Gastrocnemius medialis (tissue), 4 donors: ENCODE measurements around the gene PPAN. TPM values are rescaled to one million over a fixed set of nuclear protein-coding genes. Genes with fewer than 3 reads are reported as not detected.

Experiments
- ATAC-seq, 2 donors: fragments of 150-250 bp; one replicate each; pipeline ENCODE4 v1.9.1; 2016
- DNase-seq, 2 donors: peaks; one replicate each; pipeline ENCODE4 v3.0.0-alpha.2; 2019
- H3K27ac ChIP-seq, 4 donors: fragments of 200-600 bp; sonication (generic); 1 replicate in 1 of 4; 2 replicates in 3 of 4; pipeline ENCODE4 v1.5.1; 2016 to 2018; ENCODE audit warnings: mild to moderate bottlenecking in 2 of 4, moderate library complexity in 1 of 4
- H3K27me3 ChIP-seq, 3 donors: fragments of 200-600 bp; sonication (generic) in 2 of 3; 1 replicate in 1 of 3; 2 replicates in 2 of 3; pipeline versions ENCODE4 v1.5.1 to v1.6.0; 2016 to 2019; ENCODE audit warnings: mild to moderate bottlenecking in 1 of 3, moderate library complexity in 1 of 3
- H3K36me3 ChIP-seq, 2 donors: fragments of 200-600 bp; sonication (generic) in 1 of 2; one replicate each; pipeline ENCODE4 v1.5.1; 2017 to 2018
- H3K4me1 ChIP-seq, 2 donors: fragments of 200-600 bp; sonication (generic) in 1 of 2; one replicate each; pipeline ENCODE4 v1.5.1; 2016 to 2017; ENCODE audit warnings: mild to moderate bottlenecking in 2 of 2
- H3K4me3 ChIP-seq, 4 donors: fragments of 200-600 bp; sonication (generic) in 3 of 4; 1 replicate in 1 of 4; 2 replicates in 3 of 4; pipeline ENCODE4 v1.5.1; 2016 to 2019; ENCODE audit warnings: mild to moderate bottlenecking in 2 of 4
- H3K9me3 ChIP-seq, 3 donors: fragments of 200-600 bp; sonication (generic) in 2 of 3; 1 replicate in 1 of 3; 2 replicates in 2 of 3; pipeline ENCODE4 v1.5.1; 2016 to 2019
- POLR2A ChIP-seq, 2 donors: fragments of 450-650 bp; IDR thresholded peaks; one replicate each; pipeline ENCODE4 v1.6.1; 2017; ENCODE audit warnings: antibody characterized with exemption in 2 of 2, mild to moderate bottlenecking in 2 of 2, moderate library complexity in 2 of 2
- in situ Hi-C, 4 donors: fragments of 200-750 bp; cut with MboI; loops; one replicate each; pipeline versions ENCODE4 v1.15.0 to v1.8.0; 2017; ENCODE audit warnings: low sequenced_read_pairs in 4 of 4
- intact Hi-C: fragments of 100-400 bp; cut with DNase I; formaldehyde crosslinking; loops from one replicate; pipeline ENCODE4 v1.15.1; 2023; ENCODE audit warnings: low total_unique reads
- total RNA-seq, 4 donors: library from RNA; depleted of rRNA; stranded (reverse); fragments of >200 nt; gene quantifications; one replicate each; pipeline versions ENCODE4 v1.1.0 to v1.2.3, GENCODE V29; 2016
- TF ChIP-seq, protein P1 (sequence below), 5 experiments: fragments of 450-650 bp in 3 of 5; fragments of 200-600 bp in 2 of 5; sonication (generic) in 2 of 5; IDR thresholded peaks in 4 of 5; conservative IDR thresholded peaks in 1 of 5; 1 replicate in 4 of 5; 2 replicates in 1 of 5; pipeline ENCODE4 v1.5.1; 2016 to 2019; ENCODE audit warnings: antibody characterized with exemption in 5 of 5, mild to moderate bottlenecking in 3 of 5, moderate library complexity in 3 of 5

The PPAN gene
- total RNA-seq, 4 donors from 2014 or later: 30.5 to 42.3 (median 36.7) TPM

DNA sequence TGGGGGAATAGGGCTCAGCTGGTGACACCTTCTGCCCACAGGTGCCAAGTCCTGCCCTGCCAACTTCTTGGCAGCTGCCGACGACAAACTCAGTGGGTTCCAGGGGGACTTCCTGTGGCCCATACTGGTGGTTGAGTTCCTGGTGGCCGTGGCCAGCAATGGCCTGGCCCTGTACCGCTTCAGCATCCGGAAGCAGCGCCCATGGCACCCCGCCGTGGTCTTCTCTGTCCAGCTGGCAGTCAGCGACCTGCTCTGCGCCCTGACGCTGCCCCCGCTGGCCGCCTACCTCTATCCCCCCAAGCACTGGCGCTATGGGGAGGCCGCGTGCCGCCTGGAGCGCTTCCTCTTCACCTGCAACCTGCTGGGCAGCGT is 7.4 kb downstream of the PPAN start:
- in situ Hi-C loops: no loop called here
- H3K4me1 ChIP-seq: peaks cover 7 to 23% of the 10 kb centered on the region in 2 donors

DNA sequence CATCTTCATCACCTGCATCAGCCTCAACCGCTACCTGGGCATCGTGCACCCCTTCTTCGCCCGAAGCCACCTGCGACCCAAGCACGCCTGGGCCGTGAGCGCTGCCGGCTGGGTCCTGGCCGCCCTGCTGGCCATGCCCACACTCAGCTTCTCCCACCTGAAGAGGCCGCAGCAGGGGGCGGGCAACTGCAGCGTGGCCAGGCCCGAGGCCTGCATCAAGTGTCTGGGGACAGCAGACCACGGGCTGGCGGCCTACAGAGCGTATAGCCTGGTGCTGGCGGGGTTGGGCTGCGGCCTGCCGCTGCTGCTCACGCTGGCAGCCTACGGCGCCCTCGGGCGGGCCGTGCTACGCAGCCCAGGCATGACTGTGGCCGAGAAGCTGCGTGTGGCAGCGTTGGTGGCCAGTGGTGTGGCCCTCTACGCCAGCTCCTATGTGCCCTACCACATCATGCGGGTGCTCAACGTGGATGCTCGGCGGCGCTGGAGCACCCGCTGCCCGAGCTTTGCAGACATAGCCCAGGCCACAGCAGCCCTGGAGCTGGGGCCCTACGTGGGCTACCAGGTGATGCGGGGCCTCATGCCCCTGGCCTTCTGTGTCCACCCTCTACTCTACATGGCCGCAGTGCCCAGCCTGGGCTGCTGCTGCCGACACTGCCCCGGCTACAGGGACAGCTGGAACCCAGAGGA is 7.9 kb downstream of the PPAN start:
- ATAC-seq (no peak), DNase-seq (no peak)
- TF ChIP-seq, protein P1, sequence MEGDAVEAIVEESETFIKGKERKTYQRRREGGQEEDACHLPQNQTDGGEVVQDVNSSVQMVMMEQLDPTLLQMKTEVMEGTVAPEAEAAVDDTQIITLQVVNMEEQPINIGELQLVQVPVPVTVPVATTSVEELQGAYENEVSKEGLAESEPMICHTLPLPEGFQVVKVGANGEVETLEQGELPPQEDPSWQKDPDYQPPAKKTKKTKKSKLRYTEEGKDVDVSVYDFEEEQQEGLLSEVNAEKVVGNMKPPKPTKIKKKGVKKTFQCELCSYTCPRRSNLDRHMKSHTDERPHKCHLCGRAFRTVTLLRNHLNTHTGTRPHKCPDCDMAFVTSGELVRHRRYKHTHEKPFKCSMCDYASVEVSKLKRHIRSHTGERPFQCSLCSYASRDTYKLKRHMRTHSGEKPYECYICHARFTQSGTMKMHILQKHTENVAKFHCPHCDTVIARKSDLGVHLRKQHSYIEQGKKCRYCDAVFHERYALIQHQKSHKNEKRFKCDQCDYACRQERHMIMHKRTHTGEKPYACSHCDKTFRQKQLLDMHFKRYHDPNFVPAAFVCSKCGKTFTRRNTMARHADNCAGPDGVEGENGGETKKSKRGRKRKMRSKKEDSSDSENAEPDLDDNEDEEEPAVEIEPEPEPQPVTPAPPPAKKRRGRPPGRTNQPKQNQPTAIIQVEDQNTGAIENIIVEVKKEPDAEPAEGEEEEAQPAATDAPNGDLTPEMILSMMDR (IDR thresholded peaks at IDR 0.05 in 4 of 5, conservative IDR thresholded peaks at IDR 0.05 in 1 of 5): no peak
- Histone ChIP-seq H3K27ac (peak overlapping the region in 1 of 4 donors; percentile 83), H3K4me3 (no peak overlapping the region), H3K27me3 (no peaks in the 10 kb centered on the region), H3K36me3 (peaks cover 0 to 68% of the 10 kb centered on the region in 2 donors), H3K9me3 (no peaks in the 10 kb centered on the region), H3K4me1 (peaks cover 12 to 28% of the 10 kb centered on the region in 2 donors)
- in situ Hi-C loops: no loop called here
- intact Hi-C loops: loop anchor here (10.0 kb wide), 3 partner anchors 81 to 271 kb away; partner anchors contain the start of genes DNMT1, ICAM3, RAVER1 and TYK2

More for the DNA sequence above, 7.4 kb downstream of the PPAN start:
- Histone ChIP-seq H3K4me3 (no peak overlapping the region), H3K36me3 (peaks cover 0 to 74% of the 10 kb centered on the region in 2 donors), H3K9me3 (no peaks in the 10 kb centered on the region), H3K27ac (no peak overlapping the region), H3K27me3 (no peaks in the 10 kb centered on the region)
- intact Hi-C loops: loop anchor here (10.0 kb wide), 3 partner anchors 81 to 271 kb away; partner anchors contain the start of genes DNMT1, ICAM3, RAVER1 and TYK2
- no peak for DNase-seq
- no peak for ATAC-seq
- TF ChIP-seq, protein P1 (IDR thresholded peaks at IDR 0.05 in 4 of 5, conservative IDR thresholded peaks at IDR 0.05 in 1 of 5): no peak
- no peak for TF ChIP-seq POLR2A (IDR thresholded peaks at IDR 0.05)

DNA sequence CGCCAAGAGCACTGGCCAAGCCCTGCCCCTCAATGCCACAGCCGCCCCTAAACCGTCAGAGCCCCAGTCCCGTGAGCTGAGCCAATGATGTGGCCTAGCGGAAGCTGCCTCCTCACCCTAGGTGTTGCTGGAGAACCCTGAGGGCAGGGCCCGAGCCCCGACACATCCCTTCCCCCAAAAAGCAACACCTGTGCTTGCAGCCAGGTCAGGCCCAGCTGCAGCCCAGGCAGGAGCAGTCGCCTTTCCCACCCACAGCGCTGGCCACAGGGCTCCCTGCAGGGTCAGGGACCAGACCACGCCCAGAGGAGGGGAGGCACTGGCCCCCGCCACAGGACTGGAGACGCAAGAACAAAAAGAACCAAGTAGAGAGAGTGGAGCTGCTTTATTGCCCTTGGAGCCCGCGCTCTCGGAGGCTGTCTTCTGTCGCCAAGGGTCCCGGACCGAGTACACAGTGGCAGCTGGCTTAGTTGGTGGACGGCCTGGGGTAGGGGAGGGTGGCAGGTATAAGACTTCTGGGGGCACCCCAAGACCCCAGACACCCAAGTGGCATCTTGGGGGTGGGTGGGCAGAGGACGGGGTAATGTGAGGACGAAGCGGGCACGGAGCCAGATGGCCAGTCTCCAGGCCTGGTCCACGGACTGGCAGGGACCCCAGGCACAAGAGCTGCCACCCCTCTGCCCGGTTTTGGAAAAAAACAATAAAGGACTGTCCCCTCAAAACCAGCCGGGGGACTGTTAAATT is 8.7 kb downstream of the PPAN start:
- TF ChIP-seq, protein P1 (IDR thresholded peaks at IDR 0.05 in 4 of 5, conservative IDR thresholded peaks at IDR 0.05 in 1 of 5): no peak
- TF ChIP-seq POLR2A (IDR thresholded peaks at IDR 0.05): no peak
- no peak for ATAC-seq
- no peaks in the 10 kb centered on the region for H3K27me3 ChIP-seq

DNA sequence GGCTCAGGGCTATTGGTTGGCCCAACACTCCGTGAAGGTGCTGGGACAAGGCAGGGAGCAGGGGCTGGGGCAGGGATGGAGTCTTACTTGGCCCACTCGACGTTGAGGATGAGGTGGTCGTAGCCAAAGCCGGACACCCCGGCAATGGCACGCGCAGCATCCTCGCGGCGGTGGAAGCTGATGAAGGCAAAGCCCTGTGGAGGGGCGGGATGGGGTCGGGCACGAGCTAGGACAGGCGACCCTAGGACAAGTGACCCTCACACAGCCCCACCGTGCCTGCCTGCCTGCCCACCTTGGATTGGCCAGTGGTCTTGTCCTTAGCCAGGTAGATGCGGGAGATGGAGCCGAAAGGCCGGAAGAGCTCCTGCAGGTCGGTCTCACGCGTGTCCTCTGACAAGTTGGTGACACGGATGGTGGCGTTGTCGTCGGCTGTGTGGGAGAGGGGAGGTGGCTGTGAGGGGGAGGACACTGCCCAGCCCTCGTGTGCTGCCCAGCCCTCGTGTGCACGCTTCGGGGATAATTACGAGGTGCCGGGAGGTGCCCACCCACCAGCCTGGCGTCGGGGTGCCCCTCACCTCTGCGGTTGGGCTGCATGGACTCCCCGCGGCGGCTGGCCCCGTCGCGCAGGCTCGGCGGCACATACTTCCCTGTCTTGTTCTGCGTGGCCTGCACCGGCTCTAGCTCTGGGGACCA is 9.4 kb downstream of the PPAN start:
- no peak for DNase-seq

More for the DNA sequence above, 8.7 kb downstream of the PPAN start:
- in situ Hi-C loops: no loop called here
- H3K4me1 ChIP-seq: peaks cover 13 to 31% of the 10 kb centered on the region in 2 donors
- H3K27ac ChIP-seq: peak overlapping the region; percentile 60 to 83 (median 78)
- no peak for DNase-seq
- H3K4me3 ChIP-seq: no peak overlapping the region
- H3K36me3 ChIP-seq: peaks cover 0 to 61% of the 10 kb centered on the region in 2 donors
- no peaks in the 10 kb centered on the region for H3K9me3 ChIP-seq
- intact Hi-C loops: loop anchor here (5.0 to 10.0 kb wide), 5 partner anchors 80 to 287 kb away; partner anchors contain the start of genes CDC37, DNMT1, ICAM3 and MRPL4

More for the DNA sequence above, 9.4 kb downstream of the PPAN start:
- intact Hi-C loops: loop anchor here (5.0 to 10.0 kb wide), 5 partner anchors 79 to 287 kb away; partner anchors contain the start of genes CDC37, DNMT1, ICAM3 and MRPL4
- H3K27me3 ChIP-seq: no peaks in the 10 kb centered on the region
- H3K27ac ChIP-seq: peak overlapping the region; percentile 60 to 83 (median 78)
- peaks cover 0 to 54% of the 10 kb centered on the region in 2 donors for H3K36me3 ChIP-seq
- no peak overlapping the region for H3K4me3 ChIP-seq
- peaks cover 13 to 31% of the 10 kb centered on the region in 2 donors for H3K4me1 ChIP-seq
- TF ChIP-seq, protein P1 (IDR thresholded peaks at IDR 0.05 in 4 of 5, conservative IDR thresholded peaks at IDR 0.05 in 1 of 5): no peak
- no peak for TF ChIP-seq POLR2A (IDR thresholded peaks at IDR 0.05)
- no peaks in the 10 kb centered on the region for H3K9me3 ChIP-seq
- ATAC-seq: no peak
- in situ Hi-C loops: no loop called here
